Pancreas (tissue), 10 donors: ENCODE data around the gene HSD3B7. TPM values are rescaled to one million over a fixed set of nuclear protein-coding genes. Genes with fewer than 3 reads are reported as not detected.

Source experiments
- ATAC-seq, 4 donors: fragments of 200-7000 bp; cut with Tn5 transposase; one replicate each; pipeline versions ENCODE4 v1.8.0 to v1.9.1; 2020; ENCODE audit warnings: mild to moderate bottlenecking in 4 of 4, moderate library complexity in 4 of 4
- DNase-seq, 6 donors: peaks; one replicate each; pipeline ENCODE4 v3.0.0-alpha.2; 2020
- FAIRE-seq: peaks from 2 replicates; lab custom pipeline; 2012; peaks lifted over from hg19 to GRCh38; lab: Jason Lieb, UNC
- H3K27ac ChIP-seq, 4 donors: fragments of 200-600 bp; sonication (generic); 1 replicate in 3 of 4; 2 replicates in 1 of 4; pipeline versions ENCODE4 v1.5.0 to v1.8.0; 2020
- H3K27me3 ChIP-seq, 4 donors: fragments of 200-600 bp; one replicate each; pipeline ENCODE4 v1.8.0; 2021
- H3K36me3 ChIP-seq, 3 donors: fragments of 200-600 bp; sonication (generic) in 1 of 3; one replicate each; pipeline versions ENCODE4 v1.5.0 to v1.8.0; 2020 to 2021
- H3K4me1 ChIP-seq, 3 donors: fragments of 200-600 bp; one replicate each; pipeline ENCODE4 v1.8.0; 2021
- H3K4me3 ChIP-seq, 4 donors: fragments of 200-600 bp; sonication (generic) in 2 of 4; one replicate each; pipeline versions ENCODE4 v1.5.0 to v1.8.0; 2020 to 2021
- H3K9me3 ChIP-seq, 4 donors: fragments of 200-600 bp; one replicate each; pipeline ENCODE4 v1.8.0; 2021
- WGBS, 2 donors: extraction: QIAGEN DNeasy Blood & Tissue Kit; methylation state at CpG; one replicate each; pipeline ENCODE4 v1.1.7; 2013; 5-methylcytosine and 5-hydroxymethylcytosine counted together
- intact Hi-C, 3 donors: fragments of 100-400 bp; cut with DNase I; formaldehyde crosslinking; loops; one replicate each; pipeline versions ENCODE4 v1.11.1 to v1.14.2; 2022
- polyA plus RNA-seq, 2 donors: library from polyadenylated mRNA; stranded (reverse); fragments of 200-250 nt; gene quantifications; one replicate each; pipeline ENCODE4 v1.2.3, GENCODE V29; 2013
- total RNA-seq, 6 donors: library from RNA; stranded (reverse); fragmentation: NEBNext Ultra II Directional in 4 of 6; extraction: Animal tissue kit (Norgen Biotek cat#: 25700) in 4 of 6; gene quantifications; one replicate each; pipeline versions ENCODE4 v1.2.1 to v1.2.4, GENCODE V29; 2021 to 2023
- TF ChIP-seq, protein P1 (sequence below), 4 donors: fragments of 200-600 bp; sonication (generic) in 3 of 4; IDR thresholded peaks; one replicate each; pipeline versions ENCODE4 v1.5.0 to v1.8.0; 2021; ENCODE audit warnings: antibody characterized with exemption in 4 of 4
- donor health status: healthy with polysubstance abuse.
- donor health status: DM: no; HTN: no; CAD: no; lungs with moderate emphysema.
- donor health status: DM: no; HTN: no; CAD: no.
- donor health status: control.
- donor health status: control.
- donor health status: Bipolar disorder and iron deficiency.
- donor health status: DM: yes; HTN: yes; CAD: no.
- donor health status: DM: no; HTN: no; CAD: no.
- donor health status: DM: no; HTN: no; CAD: no.
- donor health status: DM: yes; HTN: yes; CAD: no.

Gene HSD3B7
- total and polyA plus RNA-seq, 8 donors, result 14.2 to 32.1 (median 17.3) TPM

DNA sequence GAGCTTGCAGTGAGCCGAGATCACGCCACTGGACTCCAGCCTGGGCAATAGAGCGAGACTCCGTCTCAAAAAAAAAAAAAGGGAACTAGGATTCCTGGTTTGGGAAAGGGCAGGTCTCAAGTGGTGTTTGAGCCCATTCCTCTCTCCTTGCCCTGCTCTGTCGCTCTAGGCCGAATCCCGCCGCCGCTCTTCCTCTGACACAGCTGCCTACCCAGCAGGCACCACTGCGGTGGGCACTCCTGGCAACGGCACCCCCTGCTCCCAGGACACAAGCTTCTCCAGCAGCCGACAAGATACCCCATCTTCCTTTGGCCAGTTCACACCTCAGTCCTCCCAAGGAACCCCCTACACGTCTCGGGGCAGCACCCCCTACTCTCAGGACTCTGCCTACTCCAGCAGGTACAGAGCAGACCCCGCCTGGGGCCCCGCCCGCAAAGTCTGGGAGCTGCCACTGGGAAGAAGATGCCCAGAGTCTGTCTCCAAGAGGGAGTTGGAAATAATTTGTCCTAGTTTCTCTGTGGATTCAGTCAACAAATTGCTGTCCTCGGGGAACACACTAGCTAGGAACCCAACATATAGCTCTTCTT, 21.0 kb upstream of the HSD3B7 start:
- ATAC-seq (no peak), DNase-seq (no peak), FAIRE-seq (no peak)
- no peak overlapping the region for H3K4me3 ChIP-seq
- H3K36me3 ChIP-seq, result peaks cover 8 to 63% (median 17%) of the 10 kb centered on the region in 3 donors
- no peaks in the 10 kb centered on the region for H3K9me3 ChIP-seq
- TF ChIP-seq, protein P1, sequence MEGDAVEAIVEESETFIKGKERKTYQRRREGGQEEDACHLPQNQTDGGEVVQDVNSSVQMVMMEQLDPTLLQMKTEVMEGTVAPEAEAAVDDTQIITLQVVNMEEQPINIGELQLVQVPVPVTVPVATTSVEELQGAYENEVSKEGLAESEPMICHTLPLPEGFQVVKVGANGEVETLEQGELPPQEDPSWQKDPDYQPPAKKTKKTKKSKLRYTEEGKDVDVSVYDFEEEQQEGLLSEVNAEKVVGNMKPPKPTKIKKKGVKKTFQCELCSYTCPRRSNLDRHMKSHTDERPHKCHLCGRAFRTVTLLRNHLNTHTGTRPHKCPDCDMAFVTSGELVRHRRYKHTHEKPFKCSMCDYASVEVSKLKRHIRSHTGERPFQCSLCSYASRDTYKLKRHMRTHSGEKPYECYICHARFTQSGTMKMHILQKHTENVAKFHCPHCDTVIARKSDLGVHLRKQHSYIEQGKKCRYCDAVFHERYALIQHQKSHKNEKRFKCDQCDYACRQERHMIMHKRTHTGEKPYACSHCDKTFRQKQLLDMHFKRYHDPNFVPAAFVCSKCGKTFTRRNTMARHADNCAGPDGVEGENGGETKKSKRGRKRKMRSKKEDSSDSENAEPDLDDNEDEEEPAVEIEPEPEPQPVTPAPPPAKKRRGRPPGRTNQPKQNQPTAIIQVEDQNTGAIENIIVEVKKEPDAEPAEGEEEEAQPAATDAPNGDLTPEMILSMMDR (IDR thresholded peaks at IDR 0.05), result no peak
- H3K27me3 ChIP-seq, result no peaks in the 10 kb centered on the region
- intact Hi-C loops, result no loop called here
- no peak overlapping the region for H3K27ac ChIP-seq
- H3K4me1 ChIP-seq, result peaks cover 0 to 2% (median 0%) of the 10 kb centered on the region in 3 donors
- WGBS, 2 donors, result 94% methylated on average over 18 of the region's 18 CpGs

DNA sequence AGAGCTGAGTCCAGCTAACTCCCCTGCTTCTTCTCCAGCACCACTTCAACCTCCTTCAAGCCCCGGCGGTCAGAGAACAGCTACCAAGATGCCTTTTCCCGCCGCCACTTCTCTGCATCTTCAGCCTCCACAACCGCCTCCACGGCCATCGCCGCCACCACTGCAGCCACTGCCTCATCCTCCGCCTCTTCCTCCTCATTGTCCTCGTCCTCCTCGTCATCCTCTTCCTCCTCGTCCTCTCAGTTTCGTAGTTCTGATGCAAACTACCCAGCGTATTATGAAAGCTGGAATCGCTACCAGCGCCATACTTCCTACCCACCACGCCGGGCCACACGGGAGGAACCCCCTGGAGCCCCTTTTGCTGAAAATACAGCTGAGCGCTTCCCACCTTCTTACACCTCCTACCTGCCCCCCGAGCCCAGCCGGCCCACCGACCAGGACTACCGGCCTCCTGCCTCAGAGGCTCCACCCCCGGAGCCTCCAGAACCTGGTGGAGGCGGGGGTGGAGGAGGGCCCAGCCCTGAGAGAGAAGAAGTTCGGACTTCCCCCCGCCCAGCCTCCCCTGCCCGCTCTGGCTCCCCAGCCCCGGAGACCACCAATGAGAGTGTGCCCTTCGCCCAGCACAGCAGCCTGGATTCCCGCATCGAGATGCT, 20.3 kb upstream of the HSD3B7 start:
- H3K9me3 ChIP-seq, result no peaks in the 10 kb centered on the region
- no peak overlapping the region for H3K4me3 ChIP-seq
- FAIRE-seq (no peak), DNase-seq (peak in 1 of 6 donors; percentile 32), ATAC-seq (no peak)
- WGBS, 2 donors, result 89 to 90% methylated on average over 32 to 33 of the region's 33 CpGs
- TF ChIP-seq, protein P1 (IDR thresholded peaks at IDR 0.05), result no peak
- no peaks in the 10 kb centered on the region for H3K27me3 ChIP-seq
- intact Hi-C loops, result no loop called here
- no peak overlapping the region for H3K27ac ChIP-seq
- H3K36me3 ChIP-seq, result peaks cover 8 to 70% (median 17%) of the 10 kb centered on the region in 3 donors
- no peaks in the 10 kb centered on the region for H3K4me1 ChIP-seq

GRCh38 chr16:30965436-30965835, 19.6 kb upstream of the HSD3B7 start:
- Histone ChIP-seq H3K36me3 (peaks cover 8 to 73% (median 17%) of the 10 kb centered on the region in 3 donors), H3K27ac (no peak overlapping the region), H3K27me3 (no peaks in the 10 kb centered on the region), H3K4me3 (no peak overlapping the region), H3K4me1 (no peaks in the 10 kb centered on the region), H3K9me3 (no peaks in the 10 kb centered on the region)
- 85 to 92% methylated on average over 10 to 15 of the region's 15 CpGs for WGBS, 2 donors
- DNase-seq (no peak), FAIRE-seq (no peak), ATAC-seq (no peak)
- TF ChIP-seq, protein P1 (IDR thresholded peaks at IDR 0.05), result no peak
- intact Hi-C loops, result no loop called here

DNA sequence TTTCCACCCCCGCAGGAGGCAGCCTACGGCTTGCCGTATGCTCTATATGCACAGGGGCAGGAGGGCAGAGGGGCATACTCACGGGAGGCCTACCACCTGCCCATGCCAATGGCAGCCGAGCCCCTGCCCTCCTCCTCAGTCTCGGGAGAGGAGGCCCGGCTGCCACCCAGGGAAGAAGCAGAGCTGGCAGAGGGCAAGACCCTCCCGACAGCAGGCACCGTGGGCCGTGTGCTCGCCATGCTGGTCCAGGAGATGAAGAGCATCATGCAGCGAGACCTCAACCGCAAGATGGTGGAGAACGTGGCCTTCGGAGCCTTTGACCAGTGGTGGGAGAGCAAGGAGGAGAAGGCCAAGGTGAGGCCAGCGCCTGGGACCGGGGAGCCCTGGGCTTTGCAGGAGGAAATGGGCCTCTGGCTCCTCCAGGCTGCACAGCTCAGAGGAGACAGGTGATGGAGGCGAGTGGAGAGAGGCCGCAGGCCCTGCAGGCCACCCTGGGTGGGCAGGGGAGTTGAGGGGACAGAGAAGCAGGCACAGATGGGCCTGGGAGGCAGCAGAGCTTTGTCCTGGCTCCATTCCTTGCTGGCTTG, 18.9 kb upstream of the HSD3B7 start:
- Histone ChIP-seq H3K4me1 (no peaks in the 10 kb centered on the region), H3K27ac (no peak overlapping the region), H3K36me3 (peaks cover 8 to 73% (median 15%) of the 10 kb centered on the region in 3 donors), H3K9me3 (no peaks in the 10 kb centered on the region), H3K27me3 (no peaks in the 10 kb centered on the region), H3K4me3 (no peak overlapping the region)
- ATAC-seq, result no peak
- WGBS, 2 donors, result 93 to 94% methylated on average over 19 of the region's 19 CpGs
- intact Hi-C loops, result no loop called here
- no peak for DNase-seq
- TF ChIP-seq, protein P1 (IDR thresholded peaks at IDR 0.05), result no peak
- no peak for FAIRE-seq
